ENCODE data around the gene AKAP8L. TPM values are rescaled to one million over a fixed set of nuclear protein-coding genes. Genes with fewer than 3 reads are reported as not detected.
A peak's percentile ranks its signal among the peaks of the same experiment; 100 is the strongest.

AKAP8L gene
- total and polyA plus RNA-seq, 9 of the 15 experiments (the other 6 are each of a cell fraction or from before 2014, with no cell fraction given): 2.4 to 116 (median 70.7) TPM

DNA sequence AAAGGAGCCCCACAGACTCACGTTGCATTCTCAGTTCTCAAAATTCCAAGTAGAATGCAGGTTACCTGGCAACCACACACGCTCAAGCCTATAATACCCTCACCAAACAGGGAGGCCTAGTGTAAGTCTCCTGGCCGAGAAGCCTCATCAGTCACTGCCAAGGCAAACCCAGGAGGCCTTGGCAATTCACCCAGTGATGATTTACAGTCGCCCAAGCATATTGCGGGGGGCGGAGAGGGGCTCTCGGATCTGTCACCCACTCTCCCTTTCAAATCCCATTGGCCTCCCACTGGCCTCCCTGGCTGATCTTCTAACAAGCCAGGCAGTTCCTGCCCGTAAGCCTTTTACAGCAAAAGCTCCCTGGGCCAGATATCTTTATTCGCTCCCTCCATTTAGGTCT lies 1.1 kb downstream of the AKAP8L start (continued):
- TF ChIP-seq, protein P1, sequence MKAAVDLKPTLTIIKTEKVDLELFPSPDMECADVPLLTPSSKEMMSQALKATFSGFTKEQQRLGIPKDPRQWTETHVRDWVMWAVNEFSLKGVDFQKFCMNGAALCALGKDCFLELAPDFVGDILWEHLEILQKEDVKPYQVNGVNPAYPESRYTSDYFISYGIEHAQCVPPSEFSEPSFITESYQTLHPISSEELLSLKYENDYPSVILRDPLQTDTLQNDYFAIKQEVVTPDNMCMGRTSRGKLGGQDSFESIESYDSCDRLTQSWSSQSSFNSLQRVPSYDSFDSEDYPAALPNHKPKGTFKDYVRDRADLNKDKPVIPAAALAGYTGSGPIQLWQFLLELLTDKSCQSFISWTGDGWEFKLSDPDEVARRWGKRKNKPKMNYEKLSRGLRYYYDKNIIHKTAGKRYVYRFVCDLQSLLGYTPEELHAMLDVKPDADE (conservative IDR thresholded peaks at IDR 0.05; ENCODE audit: control insufficient read depth, low read depth, low read length): 0 out of 2 replicates have a peak, but pooled peaks have one; percentile 28
- TF ChIP-seq BMI1 (IDR thresholded peaks at IDR 0.05; ENCODE audit: low read length): no peak

DNA sequence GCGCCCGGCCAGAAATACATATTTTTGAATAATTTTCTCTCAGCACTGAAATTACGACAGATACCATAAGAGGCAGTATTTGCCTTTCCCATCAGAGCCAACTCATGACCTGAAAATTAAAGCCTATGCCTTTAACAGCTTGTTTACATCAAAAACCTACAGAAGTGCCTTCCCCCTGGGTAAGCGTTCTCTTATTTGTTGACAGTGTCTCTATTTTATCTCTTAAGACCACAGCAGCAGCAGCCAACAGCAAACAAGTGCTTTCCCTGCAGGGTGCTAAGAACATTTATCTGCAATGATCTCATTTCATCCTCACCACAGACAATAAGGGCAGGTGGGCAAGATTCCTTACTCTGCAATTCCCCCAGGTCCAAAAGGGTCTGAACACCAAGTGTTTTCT lies 6.0 kb downstream of the AKAP8L start:
- POLR2A ChIA-PET: interaction anchor here (1.1 to 1.7 kb wide), 4 partner anchors 11 to 36 kb away, joined by 3 to 7 read pairs (median 4); no protein-coding TSS in a partner anchor
- peaks cover 31% of the 10 kb centered on the region for H4K20me1 ChIP-seq (replicated peaks; ENCODE audit: control insufficient read depth, insufficient read depth, low read length)
- TF ChIP-seq HDAC3 (IDR thresholded peaks at IDR 0.05; ENCODE audit: borderline replicate concordance, partially characterized antibody) (no peak), FOXK2 (conservative IDR thresholded peaks at IDR 0.05 in 1 of 2, IDR thresholded peaks at IDR 0.05 in 1 of 2; ENCODE audit: low read depth in 2 of 2) (peak in 1 of 2 experiments; percentile 39; a peak in 1 of 4 replicates), POLR2AphosphoS5 (IDR thresholded peaks at IDR 0.05; ENCODE audit: control insufficient read depth, insufficient read depth, low read depth, low read length) (0 out of 2 replicates have a peak, but pooled peaks have one; percentile 4)
- TF ChIP-seq, protein P2, sequence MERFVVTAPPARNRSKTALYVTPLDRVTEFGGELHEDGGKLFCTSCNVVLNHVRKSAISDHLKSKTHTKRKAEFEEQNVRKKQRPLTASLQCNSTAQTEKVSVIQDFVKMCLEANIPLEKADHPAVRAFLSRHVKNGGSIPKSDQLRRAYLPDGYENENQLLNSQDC (CRISPR knock-in tag; IDR thresholded peaks at IDR 0.05): no peak
- no peak overlapping the region for H3K9ac ChIP-seq (ENCODE audit: insufficient read depth in 1 of 2, low read depth in 2 of 2, low read length in 2 of 2)
- H3K36me3 ChIP-seq (ENCODE audit: control insufficient read depth, insufficient read depth, low read length): peaks cover 66% of the 10 kb centered on the region
- no peaks in the 10 kb centered on the region for H3K9me3 ChIP-seq (replicated peaks; ENCODE audit: control insufficient read depth, insufficient read depth, low read depth, low read length)
- ATAC-seq (peak; percentile 15; the same call in 1 of the 3 replicates), FAIRE-seq (no peak), DNase-seq (ENCODE audit: extremely low read depth in 1 of 4, low spot score in 3 of 4) (no peak)
- H3K79me2 ChIP-seq (ENCODE audit: control insufficient read depth, insufficient read depth, low read length): peaks cover 95% of the 10 kb centered on the region
- H3K4me2 ChIP-seq (ENCODE audit: insufficient read depth, low read length): peak overlapping the region; percentile 16; the same call in 1 of the 2 replicates
- in situ Hi-C loops (cut with MboI): no loop called here
- peaks cover 4% of the 10 kb centered on the region for H3K9me1 ChIP-seq (ENCODE audit: control insufficient read depth, insufficient read depth, low read length)
- 82% methylated on average over 4 of the region's 4 CpGs for WGBS (ENCODE audit: insufficient coverage, low coverage, missing lambda C conversion rate)
- H3K27me3 ChIP-seq (ENCODE audit: control insufficient read depth in 2 of 2, insufficient read depth in 2 of 2, low read length in 2 of 2): no peaks in the 10 kb centered on the region
- BruUV-seq (replicated peaks): no TSS peak
- CTCF ChIA-PET (ENCODE audit: low intra/inter-chr PET ratio): interaction anchor here (1.4 kb wide), 1 partner anchor 144 kb away, joined by 3 read pairs; no protein-coding TSS in a partner anchor
- peaks cover 18 to 23% of the 10 kb centered on the region in 2 experiments for H3K4me1 ChIP-seq (replicated peaks in 1 of 2; ENCODE audit: control insufficient read depth in 2 of 2, insufficient read depth in 2 of 2, low read length in 2 of 2)
- H2AFZ ChIP-seq (ENCODE audit: low read depth, low read length): no peak overlapping the region
- H3K27ac ChIP-seq (ENCODE audit: extremely low read depth, low read depth, low read length): no peak overlapping the region; the same call in 2 of the 3 replicates
- H3K4me3 ChIP-seq: no peak overlapping the region
- intact Hi-C loops (cut with micrococcal nuclease): no loop called here
